ENCODE measurements around the gene CENPN.

CENPN gene

GRCh38 chr16:80996688-80997138 is 10.3 kb upstream of the CENPN start:
- H3K4me3 ChIP-seq (ENCODE audit: low read depth, low read length) = no peak overlapping the region
- peak overlapping the region; percentile 26 for H3K27ac ChIP-seq
- in situ Hi-C loops (cut with HindIII; ENCODE audit: low pct_ligation_motif_present, low sequenced_read_pairs) = no loop called here
- H3K36me3 ChIP-seq (replicated peaks) = no peaks in the 10 kb centered on the region
- no peaks in the 10 kb centered on the region for H3K27me3 ChIP-seq (replicated peaks)
- no peak for TF ChIP-seq CTCF (IDR thresholded peaks at IDR 0.05; ENCODE audit: low read depth, low read length, missing control alignments)
- no peak for DNase-seq

DNA sequence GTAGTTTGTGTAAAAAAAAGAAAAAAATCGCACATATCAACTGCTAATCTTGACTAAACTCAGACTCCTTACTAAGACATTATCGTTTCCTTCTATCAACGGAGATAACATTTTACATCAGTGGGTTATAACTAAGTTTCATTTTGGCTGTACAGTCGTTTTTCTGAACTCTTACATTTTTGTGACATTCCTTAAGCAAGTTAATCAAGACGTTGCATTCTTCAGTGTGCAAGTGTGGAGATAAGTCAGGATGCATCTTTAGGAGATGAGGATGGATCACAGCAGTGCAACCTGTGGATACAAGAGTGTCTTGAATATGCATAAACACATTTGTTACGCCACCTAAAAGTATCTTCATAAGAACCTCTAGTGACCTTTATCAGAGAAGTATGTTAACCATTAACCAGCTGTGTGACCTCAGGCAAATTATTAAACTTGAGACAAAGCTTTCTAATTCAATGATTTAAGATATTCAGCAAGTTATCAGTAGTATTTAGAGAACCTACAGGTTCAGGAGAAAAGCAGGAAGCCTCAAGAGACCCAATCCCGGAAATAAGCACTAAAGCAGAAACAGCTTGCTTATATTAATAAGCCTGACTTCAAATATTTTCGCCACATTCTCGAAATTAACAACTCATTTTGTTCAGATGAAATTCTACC is 9.7 kb upstream of the CENPN start:
- no peak for DNase-seq
- Histone ChIP-seq H3K27ac (peak overlapping the region; percentile 26), H3K36me3 (replicated peaks) (no peaks in the 10 kb centered on the region), H3K27me3 (replicated peaks) (no peaks in the 10 kb centered on the region), H3K4me3 (ENCODE audit: low read depth, low read length) (no peak overlapping the region)
- TF ChIP-seq CTCF (IDR thresholded peaks at IDR 0.05; ENCODE audit: low read depth, low read length, missing control alignments) = no peak
- in situ Hi-C loops (cut with HindIII; ENCODE audit: low pct_ligation_motif_present, low sequenced_read_pairs) = no loop called here

DNA sequence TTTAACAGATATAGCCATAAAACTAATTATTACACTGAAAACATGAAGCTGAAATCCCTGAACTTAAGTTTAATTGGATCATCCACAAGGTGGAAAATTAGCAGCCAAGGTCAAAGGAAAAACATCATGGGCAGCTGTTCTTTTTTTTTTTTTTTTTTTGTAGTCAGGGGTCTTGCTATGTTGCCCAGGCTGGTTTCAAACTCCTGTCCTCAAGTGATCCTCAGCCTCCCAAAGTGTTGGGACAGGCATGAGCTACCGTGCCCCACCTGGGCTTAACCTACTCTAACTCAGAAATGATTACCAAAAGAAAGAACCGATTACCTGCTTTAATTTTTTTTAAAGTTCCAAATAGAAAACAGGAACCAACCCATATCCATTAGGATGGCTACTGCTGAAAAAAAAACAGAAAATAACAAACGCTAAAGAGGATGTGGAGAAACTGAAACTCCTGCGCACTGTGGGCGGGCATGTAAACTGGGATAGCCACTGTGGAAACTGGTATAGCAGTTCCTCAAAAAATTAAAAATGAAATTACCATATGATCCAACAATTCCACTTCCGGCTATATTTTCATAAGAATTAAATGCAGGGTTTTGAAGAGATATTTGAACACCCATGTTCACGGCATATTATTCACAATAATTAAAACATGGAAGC is 8.9 kb upstream of the CENPN start:
- H3K27ac ChIP-seq = no peak overlapping the region
- in situ Hi-C loops (cut with HindIII; ENCODE audit: low pct_ligation_motif_present, low sequenced_read_pairs) = no loop called here
- TF ChIP-seq CTCF (IDR thresholded peaks at IDR 0.05; ENCODE audit: low read depth, low read length, missing control alignments) = no peak

DNA sequence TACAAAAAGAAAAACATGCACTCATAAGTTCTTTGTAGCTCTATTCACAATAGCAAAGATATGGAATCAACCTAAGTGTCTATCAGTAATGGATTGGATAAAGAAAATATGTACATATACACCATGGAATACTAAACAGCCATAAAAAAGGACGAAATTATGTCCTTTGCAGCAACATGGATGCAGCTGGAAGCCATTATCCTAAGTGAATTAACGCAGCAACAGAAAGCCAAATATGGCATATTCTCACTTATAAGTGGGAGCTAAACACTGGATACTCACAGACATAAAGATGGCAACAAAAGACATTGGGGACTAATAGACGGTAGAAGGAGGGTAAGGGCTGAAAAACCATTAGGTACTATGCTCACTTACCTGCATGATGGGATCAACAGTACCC is 6.1 kb upstream of the CENPN start:
- DNase-seq = no peak
- in situ Hi-C loops (cut with HindIII; ENCODE audit: low pct_ligation_motif_present, low sequenced_read_pairs) = no loop called here
- no peaks in the 10 kb centered on the region for H3K36me3 ChIP-seq (replicated peaks)
- no peak overlapping the region for H3K4me3 ChIP-seq (ENCODE audit: low read depth, low read length)
- TF ChIP-seq CTCF (IDR thresholded peaks at IDR 0.05; ENCODE audit: low read depth, low read length, missing control alignments) = no peak
- no peak overlapping the region for H3K27ac ChIP-seq
- no peaks in the 10 kb centered on the region for H3K27me3 ChIP-seq (replicated peaks)

More for the DNA sequence above, 8.9 kb upstream of the CENPN start:
- no peaks in the 10 kb centered on the region for H3K27me3 ChIP-seq (replicated peaks)
- DNase-seq = no peak
- H3K36me3 ChIP-seq (replicated peaks) = no peaks in the 10 kb centered on the region
- no peak overlapping the region for H3K4me3 ChIP-seq (ENCODE audit: low read depth, low read length)

DNA sequence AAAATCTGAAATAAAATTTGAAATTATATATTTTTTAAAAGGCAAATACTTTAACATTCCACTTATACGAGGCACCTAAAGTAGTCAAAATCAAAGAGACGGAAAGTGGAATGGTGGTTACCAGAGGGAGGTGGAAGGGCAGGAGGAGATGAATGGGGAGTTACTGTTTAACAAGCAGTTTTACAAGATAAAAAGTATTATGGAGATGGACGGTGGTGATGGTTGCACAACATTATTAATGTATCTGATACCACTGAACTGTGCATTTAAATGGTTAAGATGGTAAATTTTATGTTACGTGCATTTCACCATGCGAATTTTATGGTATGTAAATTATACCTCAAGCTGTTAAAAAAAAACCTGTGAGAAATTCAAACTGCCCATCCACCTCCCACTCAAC is 5.7 kb upstream of the CENPN start:
- no peak for TF ChIP-seq CTCF (IDR thresholded peaks at IDR 0.05; ENCODE audit: low read depth, low read length, missing control alignments)
- in situ Hi-C loops (cut with HindIII; ENCODE audit: low pct_ligation_motif_present, low sequenced_read_pairs) = no loop called here
- DNase-seq = no peak

More for the DNA sequence above, 5.7 kb upstream of the CENPN start:
- Histone ChIP-seq H3K27ac (no peak overlapping the region), H3K27me3 (replicated peaks) (no peaks in the 10 kb centered on the region), H3K36me3 (replicated peaks) (no peaks in the 10 kb centered on the region), H3K4me3 (ENCODE audit: low read depth, low read length) (no peak overlapping the region)

Data from brain microvascular endothelial cell (primary cell).